HPDE6-E6E7 (cell line): ENCODE data around the gene ARAP1.

Experiments
- DNase-seq: peaks from one replicate; pipeline ENCODE4 v3.0.0; 2011; ENCODE audit warnings: missing footprints; ENCODE audit errors: extremely low spot score

The ARAP1 gene

GRCh38 chr11:72762641-72763304 lies 10.6 kb upstream of the ARAP1 start:
- no peak for DNase-seq

GRCh38 chr11:72760539-72761405 lies 8.6 kb upstream of the ARAP1 start:
- DNase-seq: no peak

- DNase-seq: no peak
Measured at GRCh38 chr11:72759468-72759985, 7.3 kb upstream of the ARAP1 start.

- DNase-seq: no peak
Measured at GRCh38 chr11:72758690-72759389, 6.6 kb upstream of the ARAP1 start.

GRCh38 chr11:72758304-72758689 lies 6.1 kb upstream of the ARAP1 start:
- DNase-seq: no peak

- DNase-seq: no peak
Measured at GRCh38 chr11:72755713-72756285, 3.6 kb upstream of the ARAP1 start.

- no peak for DNase-seq
Measured at GRCh38 chr11:72754544-72755155, 2.4 kb upstream of the ARAP1 start.

- DNase-seq: no peak
Measured at GRCh38 chr11:72754149-72754543, 1.9 kb upstream of the ARAP1 start.

GRCh38 chr11:72753341-72754148 lies 1.3 kb upstream of the ARAP1 start:
- DNase-seq: no peak

- DNase-seq: no peak
Measured at GRCh38 chr11:72751116-72752087, 806 bp downstream of the ARAP1 start.

- DNase-seq: no peak
Measured at GRCh38 chr11:72750556-72751115, 1.6 kb downstream of the ARAP1 start.

- no peak for DNase-seq
Measured at GRCh38 chr11:72750086-72750485, 2.1 kb downstream of the ARAP1 start.

- no peak for DNase-seq
Measured at GRCh38 chr11:72747289-72747855, 4.8 kb downstream of the ARAP1 start.

GRCh38 chr11:72746821-72747220 lies 5.4 kb downstream of the ARAP1 start:
- no peak for DNase-seq

GRCh38 chr11:72745925-72746550 lies 6.2 kb downstream of the ARAP1 start:
- no peak for DNase-seq

- DNase-seq: no peak
Measured at GRCh38 chr11:72745511-72745910, 6.7 kb downstream of the ARAP1 start.

GRCh38 chr11:72744474-72744873 lies 7.7 kb downstream of the ARAP1 start:
- no peak for DNase-seq
